PC-9 (cell line): ENCODE measurements around the gene TMIGD1. TPM values are rescaled to one million over a fixed set of nuclear protein-coding genes. Genes with fewer than 3 reads are reported as not detected.

Experiments used
- BruUV-seq: library from RNA; stranded (reverse); fragments of 400-500 nt; replicated peaks from 2 replicates; lab custom pipeline; 2021; lab: Mats Ljungman, UMichigan
- CTCF ChIA-PET: fragments of 300-600 bp; sonication (Branson Sonifier 250); formaldehyde crosslinking; loops from one replicate; lab custom pipeline; 2022; ENCODE audit warnings: antibody characterized with exemption; lab: Charles Lee
- POLR2A ChIA-PET: fragments of 300-600 bp; sonication (Branson Sonifier 250); formaldehyde crosslinking; loops from one replicate; lab custom pipeline; 2022; ENCODE audit warnings: antibody characterized with exemption; ENCODE audit not compliant: unreplicated experiment; lab: Charles Lee
- DNase-seq, 2 experiments: peaks; one replicate each; pipeline versions ENCODE4 v3.0.0 to v3.0.0-alpha.2; 2015 to 2022; ENCODE audit warnings: mixed read lengths in 1 of 2
- H2AFZ ChIP-seq: fragments of 200-600 bp; sonication (generic); 2 replicates; pipeline ENCODE4 v1.8.1; 2017; ENCODE audit warnings: antibody characterized with exemption
- H3F3A ChIP-seq: fragments of 200-600 bp; sonication (generic); 2 replicates; pipeline ENCODE4 v1.8.1; 2017; ENCODE audit warnings: antibody characterized with exemption, mild to moderate bottlenecking, low read depth; ENCODE audit not compliant: insufficient read depth
- H3K27ac ChIP-seq: fragments of 200-600 bp; sonication (generic); 2 replicates; pipeline ENCODE4 v1.6.1; 2016; ENCODE audit warnings: mixed run types
- H3K27me3 ChIP-seq: fragments of 200-600 bp; sonication (generic); 2 replicates; pipeline ENCODE4 v1.6.1; 2016; ENCODE audit warnings: low read depth, mixed run types; ENCODE audit not compliant: insufficient read depth
- H3K36me3 ChIP-seq: fragments of 200-600 bp; sonication (generic); 2 replicates; pipeline ENCODE4 v1.6.1; 2016; ENCODE audit warnings: low read depth, mixed run types
- H3K4me1 ChIP-seq: fragments of 200-600 bp; sonication (generic); replicated peaks from 2 replicates; pipeline ENCODE4 v1.6.1; 2016; ENCODE audit warnings: mixed run types; ENCODE audit not compliant: insufficient read depth
- H3K4me2 ChIP-seq: fragments of 200-600 bp; sonication (generic); 2 replicates; pipeline ENCODE4 v1.6.1; 2017; ENCODE audit warnings: mixed run types
- H3K4me3 ChIP-seq: fragments of 200-600 bp; sonication (generic); 2 replicates; pipeline ENCODE4 v1.6.1; 2016; ENCODE audit warnings: mixed run types
- H3K79me2 ChIP-seq: fragments of 200-600 bp; sonication (generic); 2 replicates; pipeline ENCODE4 v1.6.1; 2017; ENCODE audit warnings: low read depth, mixed run types
- H3K9me2 ChIP-seq: fragments of 200-600 bp; sonication (generic); 2 replicates; pipeline ENCODE4 v1.8.1; 2017; ENCODE audit warnings: mild to moderate bottlenecking; ENCODE audit not compliant: insufficient read depth
- H3K9me3 ChIP-seq: fragments of 200-600 bp; sonication (generic); 2 replicates; pipeline ENCODE4 v1.8.1; 2016; ENCODE audit warnings: low read depth; ENCODE audit not compliant: insufficient read depth
- H4K20me1 ChIP-seq: fragments of 200-600 bp; sonication (generic); 2 replicates; pipeline ENCODE4 v1.8.1; 2017; ENCODE audit not compliant: insufficient read depth
- CTCF ChIP-seq: fragments of 200-600 bp; sonication (generic); conservative IDR thresholded peaks from 2 replicates; pipeline ENCODE4 v1.6.1; 2017; ENCODE audit warnings: mixed run types, antibody characterized with exemption, mild to moderate bottlenecking, moderate library complexity
- EZH2 ChIP-seq: fragments of 200-600 bp; sonication (generic); IDR thresholded peaks from 2 replicates; pipeline ENCODE4 v1.8.0; 2017; ENCODE audit warnings: antibody characterized with exemption, low read depth
- intact Hi-C: fragments of 100-400 bp; cut with micrococcal nuclease; formaldehyde crosslinking; loops from one replicate; pipeline ENCODE4 v1.10.0; 2022; ENCODE audit not compliant: unreplicated experiment
- total RNA-seq: library from RNA; stranded (reverse); gene quantifications from 2 replicates; pipeline ENCODE4 v1.2.3, GENCODE V29; 2021

The TMIGD1 gene
- total RNA-seq, 1 experiment from 2014 or later: not detected

GRCh38 chr17:30324723-30325122 is 9.1 kb downstream of the TMIGD1 start:
- Histone ChIP-seq H3K9me3 (no peaks in the 10 kb centered on the region), H3K27me3 (no peaks in the 10 kb centered on the region), H3K4me1 (peaks cover 37% of the 10 kb centered on the region), H3K36me3 (no peaks in the 10 kb centered on the region), H4K20me1 (no peaks in the 10 kb centered on the region), H3K4me2 (no peak overlapping the region), H2AFZ (no peak overlapping the region), H3K79me2 (no peaks in the 10 kb centered on the region), H3K27ac (no peak overlapping the region), H3K4me3 (no peak overlapping the region), H3K9me2 (no peaks in the 10 kb centered on the region), H3F3A (peaks cover 36% of the 10 kb centered on the region)
- BruUV-seq: no TSS peak
- DNase-seq: no peak
- ChIA-PET CTCF (no interaction called here), POLR2A (no interaction called here)
- intact Hi-C loops: no loop called here
- TF ChIP-seq EZH2: no peak
- no peak for TF ChIP-seq CTCF

GRCh38 chr17:30323895-30324319 is 9.9 kb downstream of the TMIGD1 start:
- peaks cover 37% of the 10 kb centered on the region for H3K4me1 ChIP-seq
- TF ChIP-seq EZH2 (no peak), CTCF (no peak)
- peak overlapping the region; percentile 30 for H3K4me2 ChIP-seq
- CTCF ChIA-PET: interaction anchor here (1.3 kb wide), 1 partner anchor 16 kb away, joined by 3 read pairs; no protein-coding TSS in a partner anchor
- no TSS peak for BruUV-seq
- H3K4me3 ChIP-seq: no peak overlapping the region
- POLR2A ChIA-PET: no interaction called here
- H3K9me3 ChIP-seq: no peaks in the 10 kb centered on the region
- H3K9me2 ChIP-seq: no peaks in the 10 kb centered on the region
- no peaks in the 10 kb centered on the region for H3K27me3 ChIP-seq
- no peak overlapping the region for H2AFZ ChIP-seq
- H4K20me1 ChIP-seq: no peaks in the 10 kb centered on the region
- peak in 1 of 2 experiments; percentile 81 for DNase-seq
- H3K79me2 ChIP-seq: no peaks in the 10 kb centered on the region
- H3F3A ChIP-seq: peaks cover 36% of the 10 kb centered on the region
- H3K36me3 ChIP-seq: no peaks in the 10 kb centered on the region
- intact Hi-C loops: no loop called here
- H3K27ac ChIP-seq: peak overlapping the region; percentile 82

GRCh38 chr17:30323262-30323894 is 10.5 kb downstream of the TMIGD1 start:
- no peaks in the 10 kb centered on the region for H3K36me3 ChIP-seq
- peaks cover 36% of the 10 kb centered on the region for H3F3A ChIP-seq
- no peaks in the 10 kb centered on the region for H3K79me2 ChIP-seq
- intact Hi-C loops: no loop called here
- H3K4me2 ChIP-seq: peak overlapping the region; percentile 30
- no peak for TF ChIP-seq EZH2
- no peak for TF ChIP-seq CTCF
- ChIA-PET CTCF (interaction anchor here (1.3 kb wide), 1 partner anchor 17 kb away, joined by 3 read pairs; no protein-coding TSS in a partner anchor), POLR2A (no interaction called here)
- no peaks in the 10 kb centered on the region for H3K9me3 ChIP-seq
- H4K20me1 ChIP-seq: no peaks in the 10 kb centered on the region
- peak overlapping the region; percentile 82 for H3K27ac ChIP-seq
- no peaks in the 10 kb centered on the region for H3K27me3 ChIP-seq
- H2AFZ ChIP-seq: no peak overlapping the region
- H3K9me2 ChIP-seq: no peaks in the 10 kb centered on the region
- no TSS peak for BruUV-seq
- no peak overlapping the region for H3K4me3 ChIP-seq
- peak in 1 of 2 experiments; percentile 92 for DNase-seq
- H3K4me1 ChIP-seq: peaks cover 37% of the 10 kb centered on the region
